H1 (cell line): ENCODE data around the gene ZNF615. TPM values are rescaled to one million over a fixed set of nuclear protein-coding genes. Genes with fewer than 3 reads are reported as not detected.

Experiments used
- CTCF ChIA-PET: fragments of 300-600 bp; sonication (Branson Sonifier 250); formaldehyde crosslinking; loops from one replicate; lab custom pipeline; 2021; ENCODE audit not compliant: partially characterized antibody; lab: Charles Lee
- POLR2A ChIA-PET: fragments of 300-600 bp; sonication (Branson Sonifier 250); formaldehyde crosslinking; loops from one replicate; lab custom pipeline; 2021; ENCODE audit warnings: inconsistent platforms; ENCODE audit not compliant: partially characterized antibody; lab: Charles Lee
- DNase-seq, 2 experiments: peaks; one replicate each; pipeline versions ENCODE4 v3.0.0 to v3.0.0-alpha.2; 2010 to 2022; ENCODE audit warnings: low spot score in 2 of 2, low read depth in 1 of 2, mixed read lengths in 1 of 2
- FAIRE-seq: peaks from 2 replicates; lab custom pipeline; 2011; peaks lifted over from hg19 to GRCh38; lab: Jason Lieb, UNC
- H2AFZ ChIP-seq: 2 replicates; pipeline ENCODE4 v1.8.1; 2012; ENCODE audit warnings: low read length, inconsistent platforms
- H2AK5ac ChIP-seq: 2 replicates; pipeline ENCODE4 v1.6.1; 2013; ENCODE audit warnings: low read depth, low read length
- H2BK120ac ChIP-seq: replicated peaks from 2 replicates; pipeline ENCODE3; 2013; ENCODE audit warnings: low read depth, low read length, inconsistent platforms
- H2BK12ac ChIP-seq: 2 replicates; pipeline ENCODE4 v1.6.1; 2013; ENCODE audit warnings: low read depth, low read length
- H2BK15ac ChIP-seq: 2 replicates; pipeline ENCODE4 v1.6.1; 2013; ENCODE audit warnings: low read length
- H2BK20ac ChIP-seq: 2 replicates; pipeline ENCODE4 v1.6.1; 2013; ENCODE audit warnings: low read length
- H2BK5ac ChIP-seq: 2 replicates; pipeline ENCODE4 v1.6.1; 2013; ENCODE audit warnings: low read depth, low read length
- H3K14ac ChIP-seq: 2 replicates; pipeline ENCODE4 v1.6.1; 2013; ENCODE audit warnings: inconsistent platforms; ENCODE audit not compliant: insufficient read length
- H3K18ac ChIP-seq: 2 replicates; pipeline ENCODE4 v1.6.1; 2013; ENCODE audit warnings: low read length; ENCODE audit errors: extremely low read depth
- H3K23ac ChIP-seq: 2 replicates; pipeline ENCODE4 v1.6.1; 2013; ENCODE audit warnings: inconsistent platforms; ENCODE audit not compliant: insufficient read length
- H3K23me2 ChIP-seq: 2 replicates; pipeline ENCODE4 v1.6.1; 2013; ENCODE audit warnings: low read depth, low read length
- H3K27ac ChIP-seq: 2 replicates; pipeline ENCODE4 v1.6.1; 2011; ENCODE audit warnings: low read depth, low read length, inconsistent platforms
- H3K27me3 ChIP-seq, 4 experiments: replicated peaks in 1 of 4; 1 replicate in 1 of 4; 2 replicates in 3 of 4; pipeline versions ENCODE4 v1.6.1 to v1.8.1; 2011 to 2013; ENCODE audit warnings: low read length in 3 of 4, mild to moderate bottlenecking in 3 of 4, inconsistent platforms in 2 of 4, mixed read lengths in 2 of 4, moderate library complexity in 1 of 4; ENCODE audit not compliant: control insufficient read depth in 3 of 4, insufficient read depth in 3 of 4; ENCODE audit errors: extremely low read depth in 1 of 4
- H3K36me3 ChIP-seq, 4 experiments: 2 replicates each; pipeline versions ENCODE4 v1.6.1 to v1.8.1; 2011 to 2013; ENCODE audit warnings: mild to moderate bottlenecking in 4 of 4, low read length in 3 of 4, moderate library complexity in 2 of 4, control low read depth in 1 of 4, inconsistent platforms in 1 of 4; ENCODE audit not compliant: insufficient read depth in 4 of 4, control insufficient read depth in 2 of 4
- H3K4ac ChIP-seq: replicated peaks from 2 replicates; pipeline ENCODE3; 2013; ENCODE audit warnings: low read length, low read depth, mixed read lengths, inconsistent platforms; ENCODE audit not compliant: insufficient read length
- H3K4me1 ChIP-seq, 4 experiments: replicated peaks in 1 of 4; 1 replicate in 1 of 4; 2 replicates in 3 of 4; pipeline versions ENCODE4 v1.6.1 to v1.8.1; 2011 to 2013; ENCODE audit warnings: low read length in 3 of 4, inconsistent platforms in 2 of 4, mixed read lengths in 1 of 4; ENCODE audit not compliant: insufficient read depth in 4 of 4, control insufficient read depth in 3 of 4
- H3K4me2 ChIP-seq, 2 experiments: 2 replicates each; pipeline versions ENCODE4 v1.6.1 to v1.8.1; 2011 to 2013; ENCODE audit warnings: low read depth in 2 of 2, low read length in 2 of 2, control low read depth in 1 of 2, inconsistent platforms in 1 of 2, mild to moderate bottlenecking in 1 of 2; ENCODE audit not compliant: insufficient read depth in 1 of 2
- H3K4me3 ChIP-seq, 4 experiments: fragments of 200-600, 300-600 bp in 1 of 4; sonication (generic), shearing (Covaris generic), sonication (Bioruptor Twin) in 1 of 4; 2 replicates each; pipeline versions ENCODE4 v1.5.1 to v1.8.1; 2011 to 2016; ENCODE audit warnings: low read length in 4 of 4, low read depth in 3 of 4, control low read depth in 2 of 4, inconsistent platforms in 2 of 4, mild to moderate bottlenecking in 2 of 4, mixed read lengths in 1 of 4, moderate library complexity in 1 of 4; ENCODE audit not compliant: insufficient read depth in 2 of 4; ENCODE audit errors: extremely low read depth in 1 of 4
- H3K56ac ChIP-seq: replicated peaks from 2 replicates; pipeline ENCODE3; 2013; ENCODE audit warnings: low read depth, mild to moderate bottlenecking, mixed read lengths, low read length, inconsistent platforms; ENCODE audit not compliant: insufficient read length
- H3K79me1 ChIP-seq: 2 replicates; pipeline ENCODE4 v1.6.1; 2013; ENCODE audit warnings: low read depth, low read length, control low read depth
- H3K79me2 ChIP-seq, 2 experiments: 2 replicates each; pipeline versions ENCODE4 v1.6.1 to v1.8.1; 2012 to 2013; ENCODE audit warnings: low read length in 2 of 2, mild to moderate bottlenecking in 2 of 2, inconsistent platforms in 1 of 2; ENCODE audit not compliant: insufficient read depth in 2 of 2, control insufficient read depth in 1 of 2
- H3K9ac ChIP-seq, 4 experiments: replicated peaks in 1 of 4; 1 replicate in 1 of 4; 2 replicates in 3 of 4; pipeline versions ENCODE4 v1.6.1 to v1.8.1; 2011 to 2013; ENCODE audit warnings: low read depth in 3 of 4, low read length in 3 of 4, control low read depth in 2 of 4, mild to moderate bottlenecking in 2 of 4, moderate library complexity in 2 of 4, inconsistent platforms in 1 of 4; ENCODE audit errors: extremely low read depth in 1 of 4
- H3K9me3 ChIP-seq, 2 experiments: 2 replicates each; pipeline versions ENCODE4 v1.6.1 to v1.8.1; 2012 to 2013; ENCODE audit warnings: mild to moderate bottlenecking in 2 of 2, moderate library complexity in 2 of 2, control low read depth in 1 of 2, inconsistent platforms in 1 of 2, low read depth in 1 of 2, low read length in 1 of 2, mixed read lengths in 1 of 2; ENCODE audit not compliant: insufficient read depth in 2 of 2
- H4K20me1 ChIP-seq, 2 experiments: replicated peaks in 1 of 2; 2 replicates each; pipeline versions ENCODE3 to v1.8.1; 2011 to 2013; ENCODE audit warnings: inconsistent platforms in 2 of 2, low read length in 2 of 2, mild to moderate bottlenecking in 1 of 2; ENCODE audit not compliant: insufficient read depth in 2 of 2, control insufficient read depth in 1 of 2
- H4K5ac ChIP-seq: 2 replicates; pipeline ENCODE4 v1.6.1; 2013; ENCODE audit warnings: low read length, low read depth, mixed read lengths, inconsistent platforms; ENCODE audit not compliant: insufficient read length
- H4K8ac ChIP-seq: 2 replicates; pipeline ENCODE4 v1.8.0; 2013; ENCODE audit warnings: mild to moderate bottlenecking, moderate library complexity, low read length, inconsistent platforms; ENCODE audit not compliant: insufficient read depth; ENCODE audit errors: extremely low read depth
- H4K91ac ChIP-seq: replicated peaks from 2 replicates; pipeline ENCODE3; 2013; ENCODE audit warnings: low read length, mixed read lengths, inconsistent platforms; ENCODE audit not compliant: insufficient read length
- BRCA1 ChIP-seq: IDR thresholded peaks from 2 replicates; pipeline ENCODE4 v1.6.1; 2012; ENCODE audit warnings: low read depth, low read length, improper control_type of control experiment
- SP2 ChIP-seq: IDR thresholded peaks from 2 replicates; pipeline ENCODE4 v1.6.1; 2012; ENCODE audit warnings: mild to moderate bottlenecking, low read length, inconsistent platforms
- WGBS, 2 experiments: shearing (Covaris generic) in 1 of 2; methylation state at CpG; one replicate each; pipeline versions ENCODE4 v1.1.6 to v1.1.7; 2013 to 2015; ENCODE audit warnings: low lambda C conversion rate in 2 of 2, mixed read lengths in 2 of 2, inconsistent platforms in 1 of 2, low coverage in 1 of 2, missing lambda C conversion rate in 1 of 2; ENCODE audit not compliant: insufficient replicate concordance in 2 of 2, insufficient coverage in 1 of 2, insufficient read length in 1 of 2; ENCODE audit errors: extremely low coverage in 1 of 2, missing lambda C conversion rate in 1 of 2; 5-methylcytosine and 5-hydroxymethylcytosine counted together
- polyA plus RNA-seq, 7 experiments: library from polyadenylated mRNA; depleted of rRNA in 3 of 7; stranded (reverse) in 5 of 7; unstranded in 2 of 7; fragments of >200 nt in 5 of 7; fragments of 200-250 nt in 2 of 7; gene quantifications; 1 replicate in 5 of 7; 2 replicates in 1 of 7; 4 replicates in 1 of 7; pipeline versions ENCODE4 v1.2.1 to v1.2.3, GENCODE V29; 2011 to 2013; ENCODE audit warnings: missing spikeins in 2 of 7, mixed read lengths in 2 of 7
- total RNA-seq: library from RNA; stranded (reverse); fragmentation: NEBNext Ultra II Directional; extraction: Animal tissue kit (Norgen Biotek cat#: 25700); gene quantifications from 2 replicates; pipeline ENCODE4 v1.2.1, GENCODE V29; 2021

Gene ZNF615
- total and polyA plus RNA-seq, 2 of the 8 experiments (the other 6 are each of a cell fraction or from before 2014, with no cell fraction given), result 2.8 to 7.5 TPM

DNA sequence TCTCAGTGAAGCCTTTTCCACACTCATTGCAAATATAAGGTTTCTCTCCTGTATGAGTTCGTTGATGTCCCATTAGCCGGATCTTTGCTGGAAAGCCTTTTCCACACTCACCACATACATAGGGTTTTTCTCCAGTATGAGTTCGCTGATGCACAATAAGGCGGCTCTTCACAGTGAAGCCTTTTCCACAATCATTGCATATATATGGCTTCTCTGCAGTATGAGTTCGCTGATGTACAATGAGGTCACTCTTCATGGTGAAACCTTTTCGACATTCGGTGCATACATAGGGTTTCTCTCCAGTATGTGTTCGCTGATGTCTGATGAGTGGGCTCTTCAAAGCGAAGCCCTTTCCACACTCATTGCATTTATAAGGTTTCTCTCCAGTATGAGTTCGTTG, 14.6 kb downstream of the ZNF615 start:
- H3K79me1 ChIP-seq, result no peaks in the 10 kb centered on the region
- H2BK5ac ChIP-seq, result no peak overlapping the region
- H3K18ac ChIP-seq, result no peak overlapping the region
- no peak overlapping the region for H3K27ac ChIP-seq
- peaks cover 11 to 59% (median 34%) of the 10 kb centered on the region in 4 experiments; a peak in 7 of 8 replicates for H3K36me3 ChIP-seq
- H3K4me3 ChIP-seq, result 0 out of 8 replicates have a peak overlapping the region, but pooled peaks of 1 of the 4 experiments have one; percentile 5
- H3K79me2 ChIP-seq, result no peaks in the 10 kb centered on the region
- H3K4me2 ChIP-seq, result no peak overlapping the region
- no peak overlapping the region for H2AFZ ChIP-seq
- POLR2A ChIA-PET, result no interaction called here
- CTCF ChIA-PET, result no interaction called here
- peaks cover 58 to 74% of the 10 kb centered on the region in 2 experiments for H3K9me3 ChIP-seq
- H2BK120ac ChIP-seq, result no peak overlapping the region
- DNase-seq (no peak), FAIRE-seq (no peak)
- peaks cover 0 to 1% (median 0%) of the 10 kb centered on the region in 4 experiments; a peak in 3 of 7 replicates for H3K27me3 ChIP-seq
- no peak overlapping the region for H3K56ac ChIP-seq
- H4K8ac ChIP-seq, result no peak overlapping the region
- H4K91ac ChIP-seq, result no peak overlapping the region
- no peak overlapping the region for H4K5ac ChIP-seq
- 88% methylated on average over 10 of the region's 10 CpGs; no CpG with 5 or more reads in 1 of the 2 experiments for WGBS, 2 experiments
- H4K20me1 ChIP-seq, result no peaks in the 10 kb centered on the region
- no peak overlapping the region for H2BK20ac ChIP-seq
- H3K23ac ChIP-seq, result no peak overlapping the region
- H2AK5ac ChIP-seq, result no peak overlapping the region
- no peak overlapping the region for H3K9ac ChIP-seq
- no peaks in the 10 kb centered on the region for H3K4me1 ChIP-seq
- H3K23me2 ChIP-seq, result no peaks in the 10 kb centered on the region
- TF ChIP-seq SP2 (no peak), BRCA1 (no peak)
- TF ChIP-seq, all 59 proteins: peak for 0
- Histone ChIP-seq H3K4ac (no peak overlapping the region), H2BK12ac (no peak overlapping the region), H3K14ac (no peak overlapping the region), H2BK15ac (no peak overlapping the region)
